HFFc6 (cell line): ENCODE measurements around the gene PHC2. TPM values are rescaled to one million over a fixed set of nuclear protein-coding genes. Genes with fewer than 3 reads are reported as not detected.
A peak's percentile ranks its signal among the peaks of the same experiment; 100 is the strongest.

Experiments
- DNase-seq: peaks from one replicate; pipeline ENCODE4 v3.0.0-alpha.2; 2018
- H3K27ac Mint-ChIP-seq: 2 replicates; pipeline ENCODE4 v1.8.0; 2020; ENCODE audit warnings: mild to moderate bottlenecking, mixed read lengths
- H3K27me3 Mint-ChIP-seq: 2 replicates; pipeline ENCODE4 v1.8.0; 2021; ENCODE audit warnings: mild to moderate bottlenecking, moderate library complexity, mixed read lengths; ENCODE audit not compliant: insufficient read depth
- H3K36me3 Mint-ChIP-seq: 2 replicates; pipeline ENCODE4 v1.8.0; 2021; ENCODE audit warnings: low read depth, mixed read lengths
- H3K4me1 Mint-ChIP-seq: 2 replicates; pipeline ENCODE4 v1.8.0; 2020; ENCODE audit warnings: low read depth, mixed read lengths
- H3K4me3 Mint-ChIP-seq: 2 replicates; pipeline ENCODE4 v1.8.0; 2020; ENCODE audit warnings: mild to moderate bottlenecking, moderate library complexity, mixed read lengths
- H3K9me3 Mint-ChIP-seq: 2 replicates; pipeline ENCODE4 v1.8.0; 2020; ENCODE audit warnings: mild to moderate bottlenecking, mixed read lengths
- total RNA-seq, 6 experiments: library from RNA; stranded (reverse); fragmentation: NEBNext Ultra II Directional; extraction: Animal tissue kit (Norgen Biotek cat#: 25700); gene quantifications; 2 replicates in 1 of 6; 3 replicates in 5 of 6; pipeline ENCODE4 v1.2.3, GENCODE V29; 2021
- TF ChIP-seq, protein P1 (sequence below): fragments of 200-600 bp; sonication (generic); IDR thresholded peaks from 2 replicates; pipeline ENCODE4 v1.5.0; 2021; ENCODE audit warnings: antibody characterized with exemption, mild to moderate bottlenecking

The PHC2 gene
- total RNA-seq, 6 experiments from 2014 or later, result 86.5 to 105 (median 99.6) TPM

DNA sequence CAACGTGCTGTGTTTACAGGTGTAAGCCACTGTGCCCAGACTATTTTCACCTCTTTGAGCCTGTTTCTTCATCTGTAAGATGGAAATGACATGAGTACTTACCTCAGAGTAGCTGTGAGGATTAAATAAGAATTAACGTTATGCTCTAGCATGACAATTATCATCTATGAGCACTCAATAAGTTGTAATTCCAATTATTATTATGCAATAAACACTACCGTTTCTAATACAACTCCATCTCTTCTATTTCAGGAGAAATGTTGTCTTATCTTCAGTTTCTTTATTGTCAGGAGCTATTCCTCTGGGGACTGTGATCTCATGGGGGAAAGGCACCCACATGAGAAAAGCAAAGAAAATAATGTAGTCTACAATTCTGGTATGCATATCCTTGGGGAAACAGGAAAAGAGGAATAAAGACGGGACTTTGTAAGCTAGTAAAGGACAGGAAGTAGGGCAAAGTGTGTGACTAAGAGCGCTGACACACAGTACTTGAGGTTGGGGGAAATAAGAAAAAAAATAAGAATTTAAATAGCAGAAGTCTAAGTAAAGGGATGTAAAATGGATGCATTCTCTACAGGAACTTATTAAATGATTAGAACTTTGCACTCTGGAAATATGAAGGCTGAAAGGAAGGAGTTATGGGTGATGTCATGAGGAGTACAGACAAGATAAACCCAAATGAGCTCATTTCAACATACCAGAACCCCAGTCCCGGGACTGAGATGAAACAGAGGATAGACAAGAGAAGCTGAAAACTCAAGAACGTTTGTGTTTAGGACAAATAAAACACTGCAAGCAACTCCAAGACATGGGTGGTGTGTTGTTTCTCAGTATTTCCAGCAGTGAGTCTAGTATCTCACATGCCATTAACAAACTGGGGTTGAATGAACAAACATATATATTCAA is 9.8 kb downstream of the PHC2 start:
- Mint-ChIP-seq H3K27ac (peak overlapping the region; percentile 85), H3K4me1 (peaks cover 38% of the 10 kb centered on the region)

DNA sequence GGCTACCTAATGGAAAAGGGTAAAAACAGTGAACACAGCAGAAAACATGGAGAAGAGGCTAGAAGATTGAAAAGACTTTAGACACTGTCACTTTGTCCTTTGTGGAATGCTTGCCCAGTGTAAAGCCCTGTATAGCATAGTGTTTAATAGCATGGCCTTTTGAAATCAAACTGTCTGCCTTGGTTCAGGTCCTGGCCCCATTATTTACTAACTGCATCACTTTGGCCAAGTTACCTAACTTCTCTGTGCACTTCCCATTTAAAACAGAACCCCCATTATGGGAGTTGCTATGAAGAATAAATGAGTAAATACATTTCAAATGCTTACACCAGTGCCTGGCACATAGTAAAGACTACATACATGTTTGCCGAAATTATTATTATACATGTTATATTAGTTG is 12.1 kb downstream of the PHC2 start:
- TF ChIP-seq, protein P1, sequence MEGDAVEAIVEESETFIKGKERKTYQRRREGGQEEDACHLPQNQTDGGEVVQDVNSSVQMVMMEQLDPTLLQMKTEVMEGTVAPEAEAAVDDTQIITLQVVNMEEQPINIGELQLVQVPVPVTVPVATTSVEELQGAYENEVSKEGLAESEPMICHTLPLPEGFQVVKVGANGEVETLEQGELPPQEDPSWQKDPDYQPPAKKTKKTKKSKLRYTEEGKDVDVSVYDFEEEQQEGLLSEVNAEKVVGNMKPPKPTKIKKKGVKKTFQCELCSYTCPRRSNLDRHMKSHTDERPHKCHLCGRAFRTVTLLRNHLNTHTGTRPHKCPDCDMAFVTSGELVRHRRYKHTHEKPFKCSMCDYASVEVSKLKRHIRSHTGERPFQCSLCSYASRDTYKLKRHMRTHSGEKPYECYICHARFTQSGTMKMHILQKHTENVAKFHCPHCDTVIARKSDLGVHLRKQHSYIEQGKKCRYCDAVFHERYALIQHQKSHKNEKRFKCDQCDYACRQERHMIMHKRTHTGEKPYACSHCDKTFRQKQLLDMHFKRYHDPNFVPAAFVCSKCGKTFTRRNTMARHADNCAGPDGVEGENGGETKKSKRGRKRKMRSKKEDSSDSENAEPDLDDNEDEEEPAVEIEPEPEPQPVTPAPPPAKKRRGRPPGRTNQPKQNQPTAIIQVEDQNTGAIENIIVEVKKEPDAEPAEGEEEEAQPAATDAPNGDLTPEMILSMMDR, result no peak
- Mint-ChIP-seq H3K4me3 (no peak overlapping the region), H3K9me3 (peaks cover 39% of the 10 kb centered on the region), H3K27me3 (no peaks in the 10 kb centered on the region; the same call in 1 of the 2 replicates), H3K36me3 (peaks cover 44% of the 10 kb centered on the region), H3K4me1 (peaks cover 38% of the 10 kb centered on the region), H3K27ac (no peak overlapping the region)
- DNase-seq, result no peak

More for the DNA sequence above, 9.8 kb downstream of the PHC2 start:
- H3K27me3 Mint-ChIP-seq, result no peaks in the 10 kb centered on the region; the same call in 1 of the 2 replicates
- H3K36me3 Mint-ChIP-seq, result peaks cover 39% of the 10 kb centered on the region
- TF ChIP-seq, protein P1, result no peak
- H3K4me3 Mint-ChIP-seq, result peak overlapping the region; percentile 64
- H3K9me3 Mint-ChIP-seq, result peaks cover 23% of the 10 kb centered on the region
- DNase-seq, result peak; percentile 60

DNA sequence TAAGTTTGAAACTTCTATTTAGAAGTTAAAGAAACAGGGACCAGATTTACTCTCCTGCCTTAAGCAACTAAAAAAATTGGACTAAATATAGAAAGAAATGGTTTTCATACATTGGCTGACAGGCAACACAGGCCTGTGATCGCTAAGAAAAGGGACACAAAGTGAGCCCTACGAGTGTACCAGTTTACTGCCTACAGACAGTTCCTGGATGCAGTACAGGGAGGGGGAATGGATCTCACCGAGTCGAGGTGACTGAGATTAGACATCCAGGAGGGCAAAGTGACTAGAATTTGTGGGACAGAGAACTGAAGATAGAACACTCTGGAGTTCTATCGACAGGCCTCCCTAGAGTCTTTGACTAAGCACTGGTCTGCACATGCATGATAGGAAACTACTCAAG is 16.0 kb downstream of the PHC2 start:
- H3K4me3 Mint-ChIP-seq, result no peak overlapping the region
- peaks cover 10% of the 10 kb centered on the region for H3K4me1 Mint-ChIP-seq
- DNase-seq, result no peak
- H3K27me3 Mint-ChIP-seq, result peaks cover 2% of the 10 kb centered on the region; the same call in 1 of the 2 replicates
- H3K36me3 Mint-ChIP-seq, result peaks cover 47% of the 10 kb centered on the region
- H3K27ac Mint-ChIP-seq, result no peak overlapping the region
- TF ChIP-seq, protein P1, result no peak
- H3K9me3 Mint-ChIP-seq, result peaks cover 39% of the 10 kb centered on the region

DNA sequence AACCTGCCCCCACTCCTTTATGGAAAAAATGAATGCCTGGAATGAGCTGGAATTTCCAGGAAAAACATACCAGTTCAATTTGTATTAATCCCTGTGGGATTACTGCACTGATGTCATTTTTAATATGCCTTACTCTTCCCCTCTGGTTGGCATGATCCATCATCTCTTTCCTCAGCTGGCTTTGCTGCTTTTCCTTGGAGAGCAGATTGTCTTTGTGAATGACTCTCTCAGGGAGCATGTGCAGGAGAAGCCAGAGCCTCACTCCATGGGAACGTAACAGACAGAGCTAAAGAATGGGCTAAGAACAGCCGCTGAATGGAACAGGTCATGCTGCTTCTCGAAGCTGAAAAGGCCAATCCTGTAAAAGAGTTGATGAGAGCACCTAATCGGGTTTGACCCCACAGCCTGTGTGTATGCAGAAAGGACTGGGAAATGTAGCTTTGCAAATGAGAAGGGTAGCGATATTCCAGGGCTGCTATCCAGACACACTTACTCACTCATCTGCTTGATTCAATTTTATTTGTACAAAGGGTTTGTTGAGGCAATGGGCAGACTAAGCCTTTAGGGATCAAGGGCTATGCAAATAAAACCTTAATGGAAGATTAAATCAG is 20.7 kb downstream of the PHC2 start:
- H3K27ac Mint-ChIP-seq, result peak overlapping the region; percentile 47
- H3K9me3 Mint-ChIP-seq, result peaks cover 7% of the 10 kb centered on the region
- peaks cover 25% of the 10 kb centered on the region for H3K4me1 Mint-ChIP-seq
- no peak overlapping the region; the same call in 1 of the 2 replicates for H3K4me3 Mint-ChIP-seq
- TF ChIP-seq, protein P1, result no peak
- peaks cover 31% of the 10 kb centered on the region for H3K36me3 Mint-ChIP-seq
- peaks cover 2% of the 10 kb centered on the region; the same call in 1 of the 2 replicates for H3K27me3 Mint-ChIP-seq
- DNase-seq, result peak; percentile 30

DNA sequence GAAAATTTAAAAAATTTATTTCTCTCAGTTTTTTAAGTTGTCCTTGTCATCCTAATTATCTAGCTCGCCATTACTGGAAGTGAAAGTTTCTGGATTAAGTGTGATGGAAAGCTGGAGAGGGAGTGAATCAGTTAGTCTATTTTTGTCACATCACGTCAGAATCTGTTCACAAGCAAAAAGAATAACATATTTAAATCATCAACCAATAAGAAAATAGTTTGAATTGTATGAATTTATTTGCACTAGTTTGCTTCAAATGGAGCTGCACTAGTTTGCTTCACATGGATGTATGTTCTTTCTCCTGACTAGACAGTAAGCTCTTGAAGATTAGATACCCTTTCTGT is 22.8 kb downstream of the PHC2 start:
- Mint-ChIP-seq H3K9me3 (no peaks in the 10 kb centered on the region; the same call in 1 of the 2 replicates), H3K4me3 (no peak overlapping the region), H3K27ac (no peak overlapping the region), H3K36me3 (peaks cover 37% of the 10 kb centered on the region), H3K27me3 (peaks cover 2% of the 10 kb centered on the region; the same call in 1 of the 2 replicates), H3K4me1 (peaks cover 25% of the 10 kb centered on the region)
- no peak for DNase-seq
- TF ChIP-seq, protein P1, result no peak
